ENCODE measurements around the gene SPHK1.

GRCh38 chr17:76404256-76404655 lies 19.8 kb downstream of the SPHK1 start:
- TF ChIP-seq PATZ1 (CRISPR knock-in tag; IDR thresholded peaks at IDR 0.05; ENCODE audit: borderline replicate concordance) (no peak), RARB (CRISPR knock-in tag; IDR thresholded peaks at IDR 0.05) (no peak), TSHZ2 (CRISPR knock-in tag; IDR thresholded peaks at IDR 0.05) (no peak), ZNF565 (CRISPR knock-in tag; conservative IDR thresholded peaks at IDR 0.05; ENCODE audit: low read depth) (no peak), ZFP3 (CRISPR knock-in tag; IDR thresholded peaks at IDR 0.05) (no peak), ZFP30 (CRISPR knock-in tag; IDR thresholded peaks at IDR 0.05) (no peak), CREB5 (CRISPR knock-in tag; IDR thresholded peaks at IDR 0.05; ENCODE audit: low read depth) (no peak), TCF4 (CRISPR knock-in tag; IDR thresholded peaks at IDR 0.05; ENCODE audit: borderline replicate concordance) (no peak), OSR1 (CRISPR knock-in tag; IDR thresholded peaks at IDR 0.05) (no peak), ZNF8 (CRISPR knock-in tag; IDR thresholded peaks at IDR 0.05) (no peak), ARNTL (CRISPR knock-in tag; IDR thresholded peaks at IDR 0.05; ENCODE audit: borderline replicate concordance, low read depth) (no peak), ZNF70 (CRISPR knock-in tag; IDR thresholded peaks at IDR 0.05) (no peak), ZC3H10 (CRISPR knock-in tag; IDR thresholded peaks at IDR 0.05) (no peak)

Data from SK-N-SH treated with all-trans-retinoic acid at 6 μM for 48 hours (cell line).